Caco-2 (cell line): ENCODE data around the gene COL15A1. TPM values are rescaled to one million over a fixed set of nuclear protein-coding genes. Genes with fewer than 3 reads are reported as not detected.

Source experiments
- BruUV-seq: library from RNA; stranded (reverse); fragments of 400-500 nt; replicated peaks from 2 replicates; lab custom pipeline; 2021; lab: Mats Ljungman, UMichigan
- CTCF ChIA-PET: fragments of 300-600 bp; sonication (Branson Sonifier 250); formaldehyde crosslinking; loops from one replicate; lab custom pipeline; 2022; ENCODE audit warnings: antibody characterized with exemption; lab: Charles Lee
- POLR2A ChIA-PET: fragments of 300-600 bp; sonication (Branson Sonifier 250); formaldehyde crosslinking; loops from one replicate; lab custom pipeline; 2022; ENCODE audit warnings: antibody characterized with exemption; lab: Charles Lee
- DNase-seq, 2 experiments: peaks; one replicate each; pipeline versions ENCODE4 v3.0.0 to v3.0.0-alpha.2; 2020 to 2022
- H3K27me3 ChIP-seq: replicated peaks from 2 replicates; pipeline ENCODE4 v1.6.0; 2011; ENCODE audit warnings: low read length; ENCODE audit not compliant: control insufficient read depth, insufficient read depth
- H3K36me3 ChIP-seq: 2 replicates; pipeline ENCODE4 v1.5.1; 2011; ENCODE audit warnings: low read length; ENCODE audit not compliant: control insufficient read depth, insufficient read depth
- H3K4me1 ChIP-seq: fragments of 250-450 bp; sonication (Bioruptor Pico); 2 replicates; pipeline ENCODE4 v1.5.1; 2020; ENCODE audit warnings: mild to moderate bottlenecking
- H3K4me3 ChIP-seq: 2 replicates; pipeline ENCODE4 v1.5.1; 2011; ENCODE audit warnings: low read depth, mild to moderate bottlenecking, control low read depth, low read length
- H3K9me3 ChIP-seq: fragments of 250-450 bp; sonication (Bioruptor Pico); 2 replicates; pipeline ENCODE4 v1.5.1; 2020; ENCODE audit warnings: mild to moderate bottlenecking, moderate library complexity
- H3K27ac Mint-ChIP-seq: one replicate; pipeline ENCODE4 v1.8.0; 2022; ENCODE audit warnings: mixed read lengths; ENCODE audit not compliant: unreplicated experiment
- H3K27me3 Mint-ChIP-seq: one replicate; pipeline ENCODE4 v1.8.0; 2022; ENCODE audit warnings: mixed read lengths; ENCODE audit not compliant: insufficient read depth, unreplicated experiment
- H3K36me3 Mint-ChIP-seq: one replicate; pipeline ENCODE4 v1.8.0; 2022; ENCODE audit warnings: mild to moderate bottlenecking, mixed read lengths; ENCODE audit not compliant: insufficient read depth, unreplicated experiment
- H3K4me1 Mint-ChIP-seq: one replicate; pipeline ENCODE4 v1.8.0; 2022; ENCODE audit warnings: low read depth, mixed read lengths; ENCODE audit not compliant: unreplicated experiment
- H3K4me3 Mint-ChIP-seq: one replicate; pipeline ENCODE4 v1.8.0; 2022; ENCODE audit warnings: mild to moderate bottlenecking, moderate library complexity, mixed read lengths; ENCODE audit not compliant: unreplicated experiment
- H3K9me3 Mint-ChIP-seq: one replicate; pipeline ENCODE4 v1.8.0; 2022; ENCODE audit warnings: mixed read lengths; ENCODE audit not compliant: unreplicated experiment
- intact Hi-C: fragments of 100-400 bp; cut with micrococcal nuclease; formaldehyde crosslinking; loops from one replicate; pipeline ENCODE4 v1.10.0; 2022; ENCODE audit not compliant: unreplicated experiment
- total RNA-seq: library from RNA; stranded (reverse); gene quantifications from 2 replicates; pipeline ENCODE4 v1.2.3, GENCODE V29; 2022
- TF ChIP-seq, protein P1 (sequence below), 2 experiments: fragments of 200-600 bp in 1 of 2; IDR thresholded peaks; 1 replicate in 1 of 2; 2 replicates in 1 of 2; pipeline versions ENCODE4 v1.5.1 to v1.8.0; 2011 to 2022; ENCODE audit warnings: antibody characterized with exemption in 1 of 2, control low read depth in 1 of 2, inconsistent platforms in 1 of 2, low read depth in 1 of 2, low read length in 1 of 2, mild to moderate bottlenecking in 1 of 2, moderate library complexity in 1 of 2; ENCODE audit not compliant: insufficient read depth in 1 of 2, severe bottlenecking in 1 of 2, unreplicated experiment in 1 of 2

COL15A1 gene
- total RNA-seq, 1 experiment from 2014 or later: not detected

- intact Hi-C loops: no loop called here
- TF ChIP-seq, protein P1, sequence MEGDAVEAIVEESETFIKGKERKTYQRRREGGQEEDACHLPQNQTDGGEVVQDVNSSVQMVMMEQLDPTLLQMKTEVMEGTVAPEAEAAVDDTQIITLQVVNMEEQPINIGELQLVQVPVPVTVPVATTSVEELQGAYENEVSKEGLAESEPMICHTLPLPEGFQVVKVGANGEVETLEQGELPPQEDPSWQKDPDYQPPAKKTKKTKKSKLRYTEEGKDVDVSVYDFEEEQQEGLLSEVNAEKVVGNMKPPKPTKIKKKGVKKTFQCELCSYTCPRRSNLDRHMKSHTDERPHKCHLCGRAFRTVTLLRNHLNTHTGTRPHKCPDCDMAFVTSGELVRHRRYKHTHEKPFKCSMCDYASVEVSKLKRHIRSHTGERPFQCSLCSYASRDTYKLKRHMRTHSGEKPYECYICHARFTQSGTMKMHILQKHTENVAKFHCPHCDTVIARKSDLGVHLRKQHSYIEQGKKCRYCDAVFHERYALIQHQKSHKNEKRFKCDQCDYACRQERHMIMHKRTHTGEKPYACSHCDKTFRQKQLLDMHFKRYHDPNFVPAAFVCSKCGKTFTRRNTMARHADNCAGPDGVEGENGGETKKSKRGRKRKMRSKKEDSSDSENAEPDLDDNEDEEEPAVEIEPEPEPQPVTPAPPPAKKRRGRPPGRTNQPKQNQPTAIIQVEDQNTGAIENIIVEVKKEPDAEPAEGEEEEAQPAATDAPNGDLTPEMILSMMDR (IDR thresholded peaks at IDR 0.05; ENCODE audit: insufficient read depth in 1 of 2, low read depth in 1 of 2, low read length in 1 of 2, severe bottlenecking in 1 of 2, unreplicated experiment in 1 of 2): no peak
- Mint-ChIP-seq H3K27me3 (peaks cover 24% of the 10 kb centered on the region), H3K4me3 (no peak overlapping the region), H3K27ac (no peak overlapping the region), H3K4me1 (peaks cover 7% of the 10 kb centered on the region), H3K9me3 (no peaks in the 10 kb centered on the region), H3K36me3 (no peaks in the 10 kb centered on the region)
- ChIA-PET POLR2A (no interaction called here), CTCF (no interaction called here)
- no peak overlapping the region for H3K4me3 ChIP-seq
- no peaks in the 10 kb centered on the region for H3K27me3 ChIP-seq
- H3K4me1 ChIP-seq: no peaks in the 10 kb centered on the region
- no peaks in the 10 kb centered on the region for H3K9me3 ChIP-seq
- no peak for DNase-seq
- H3K36me3 ChIP-seq: no peaks in the 10 kb centered on the region
- no TSS peak for BruUV-seq
Measured at GRCh38 chr9:99040911-99041582, 97.3 kb downstream of the COL15A1 start.

DNA sequence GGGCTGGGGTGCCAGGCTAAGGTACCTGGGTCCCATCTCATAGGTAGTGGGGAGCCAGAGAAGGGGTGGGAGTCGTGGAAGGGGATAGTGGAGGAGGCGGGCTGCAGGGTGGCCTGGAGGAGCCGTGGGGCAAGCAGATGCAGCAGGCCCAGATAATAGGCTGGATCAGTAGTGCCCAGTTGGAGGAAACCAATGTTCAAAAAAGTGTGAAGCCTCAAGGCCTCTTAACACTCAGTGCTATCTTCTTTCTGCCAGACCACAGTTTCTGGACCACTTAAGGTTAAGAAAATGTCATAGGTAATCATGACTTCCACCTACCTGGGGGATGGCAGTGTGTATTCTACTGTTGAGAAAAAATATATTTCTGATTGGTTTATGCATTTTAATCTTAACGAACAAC lies 97.9 kb downstream of the COL15A1 start:
- Histone ChIP-seq H3K9me3 (no peaks in the 10 kb centered on the region), H3K36me3 (no peaks in the 10 kb centered on the region), H3K27me3 (no peaks in the 10 kb centered on the region), H3K4me1 (no peaks in the 10 kb centered on the region), H3K4me3 (no peak overlapping the region)
- Mint-ChIP-seq H3K9me3 (no peaks in the 10 kb centered on the region), H3K36me3 (no peaks in the 10 kb centered on the region), H3K4me1 (peaks cover 7% of the 10 kb centered on the region), H3K27me3 (peaks cover 24% of the 10 kb centered on the region), H3K4me3 (no peak overlapping the region), H3K27ac (no peak overlapping the region)
- TF ChIP-seq, protein P1 (IDR thresholded peaks at IDR 0.05; ENCODE audit: insufficient read depth in 1 of 2, low read depth in 1 of 2, low read length in 1 of 2, severe bottlenecking in 1 of 2, unreplicated experiment in 1 of 2): no peak
- CTCF ChIA-PET: no interaction called here
- BruUV-seq: no TSS peak
- POLR2A ChIA-PET: no interaction called here
- intact Hi-C loops: no loop called here
- no peak for DNase-seq

- BruUV-seq: no TSS peak
Measured at GRCh38 chr9:99042620-99043019, 98.9 kb downstream of the COL15A1 start.

More at GRCh38 chr9:99042620-99043019, 98.9 kb downstream of the COL15A1 start:
- no peak for DNase-seq
- TF ChIP-seq, protein P1 (IDR thresholded peaks at IDR 0.05; ENCODE audit: insufficient read depth in 1 of 2, low read depth in 1 of 2, low read length in 1 of 2, severe bottlenecking in 1 of 2, unreplicated experiment in 1 of 2): no peak
- no peaks in the 10 kb centered on the region for H3K36me3 ChIP-seq
- no peak overlapping the region for H3K4me3 Mint-ChIP-seq
- peaks cover 7% of the 10 kb centered on the region for H3K4me1 Mint-ChIP-seq
- no peaks in the 10 kb centered on the region for H3K4me1 ChIP-seq
- H3K9me3 ChIP-seq: no peaks in the 10 kb centered on the region
- H3K4me3 ChIP-seq: no peak overlapping the region
- no peaks in the 10 kb centered on the region for H3K9me3 Mint-ChIP-seq
- no peaks in the 10 kb centered on the region for H3K27me3 ChIP-seq
- ChIA-PET CTCF (no interaction called here), POLR2A (no interaction called here)
- no peaks in the 10 kb centered on the region for H3K36me3 Mint-ChIP-seq
- no peak overlapping the region for H3K27ac Mint-ChIP-seq
- intact Hi-C loops: no loop called here
- H3K27me3 Mint-ChIP-seq: peaks cover 21% of the 10 kb centered on the region
